Mucosa of gallbladder (tissue), 1 donor: ENCODE results near the gene KPNB1. TPM values are rescaled to one million over a fixed set of nuclear protein-coding genes. Genes with fewer than 3 reads are reported as not detected.

ENCODE experiments used
- DNase-seq: peaks from one replicate; pipeline ENCODE4 v3.0.0-alpha.2; 2020; ENCODE audit warnings: low spot score
- total RNA-seq: library from RNA; stranded (reverse); gene quantifications from one replicate; pipeline ENCODE4 v1.2.1, GENCODE V29; 2021
- donor health status: DM: no; HTN: no; CAD: no.

Gene KPNB1
- total RNA-seq, 1 donor from 2014 or later, result 207 TPM

DNA sequence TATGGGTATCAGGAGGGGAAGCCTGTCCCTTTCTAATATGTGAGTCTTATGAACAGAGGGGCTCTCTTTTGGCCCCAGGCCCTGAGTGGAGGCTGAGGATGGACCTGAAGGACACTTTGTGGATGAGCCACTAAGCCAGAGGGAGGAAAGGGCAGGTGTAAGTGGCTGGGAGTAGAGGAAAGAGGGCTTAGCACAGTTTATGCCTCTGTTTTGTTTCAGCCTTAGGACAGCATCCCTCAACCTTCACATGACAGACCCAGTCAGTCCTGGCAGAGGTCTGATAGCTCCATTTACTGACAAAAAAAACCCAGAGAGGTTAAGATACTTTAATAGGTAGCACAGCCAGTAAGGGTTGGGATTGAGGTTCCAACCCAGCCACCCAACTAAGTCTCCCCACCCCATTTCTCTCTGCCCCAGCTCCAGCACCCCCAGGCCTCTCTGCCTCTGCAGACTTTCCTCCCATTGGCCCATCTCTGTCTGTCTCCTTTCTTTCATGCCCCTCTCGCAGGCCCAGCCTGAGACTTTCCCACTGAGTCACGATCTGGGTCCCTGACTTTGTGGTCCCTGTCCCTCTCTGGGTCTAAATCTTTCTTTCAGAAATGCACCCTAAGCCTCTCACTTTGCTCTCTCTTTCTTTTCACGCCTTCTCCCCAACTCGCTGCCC lies 78.6 kb downstream of the KPNB1 start:
- no peak for DNase-seq

DNA sequence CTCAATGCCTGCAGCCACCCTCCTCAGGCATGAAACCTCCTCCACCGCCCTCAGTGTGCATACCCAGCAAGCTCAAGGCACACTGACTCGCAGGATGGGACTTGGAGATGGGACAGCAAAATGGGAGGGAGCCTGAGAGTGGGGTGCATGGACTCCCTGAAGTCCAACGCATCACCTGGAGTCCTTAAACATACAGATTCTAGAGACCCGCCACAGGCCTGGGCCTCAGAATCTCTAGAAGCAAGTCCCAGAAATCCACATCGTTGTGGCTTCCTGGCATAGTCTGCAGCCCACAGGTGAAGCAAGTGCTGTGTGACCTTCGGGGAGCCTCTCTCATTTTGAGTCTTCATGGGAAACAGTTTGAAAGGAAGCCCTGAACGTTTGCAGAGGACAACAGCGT lies 79.8 kb downstream of the KPNB1 start:
- no peak for DNase-seq

DNA sequence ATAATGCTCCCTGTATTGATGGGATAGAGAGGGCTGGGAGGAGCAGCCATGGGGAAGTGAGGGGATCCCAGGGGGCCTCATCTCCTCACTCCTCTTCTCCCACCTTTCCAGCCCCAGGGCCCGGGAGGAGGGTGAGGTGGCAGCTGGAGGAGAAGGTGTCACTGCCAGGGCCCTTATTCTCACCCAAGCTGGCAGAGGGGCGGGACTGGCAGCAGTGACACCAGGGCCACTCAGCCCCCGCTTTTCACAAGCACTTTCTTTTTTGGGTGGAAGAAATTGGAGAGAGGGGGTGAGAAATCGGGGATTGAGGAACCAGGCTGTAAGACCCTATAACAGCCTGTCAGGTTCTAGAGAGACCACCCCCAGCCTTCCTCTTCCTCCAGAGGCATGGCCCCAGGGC lies 81.0 kb downstream of the KPNB1 start:
- DNase-seq, result no peak

DNA sequence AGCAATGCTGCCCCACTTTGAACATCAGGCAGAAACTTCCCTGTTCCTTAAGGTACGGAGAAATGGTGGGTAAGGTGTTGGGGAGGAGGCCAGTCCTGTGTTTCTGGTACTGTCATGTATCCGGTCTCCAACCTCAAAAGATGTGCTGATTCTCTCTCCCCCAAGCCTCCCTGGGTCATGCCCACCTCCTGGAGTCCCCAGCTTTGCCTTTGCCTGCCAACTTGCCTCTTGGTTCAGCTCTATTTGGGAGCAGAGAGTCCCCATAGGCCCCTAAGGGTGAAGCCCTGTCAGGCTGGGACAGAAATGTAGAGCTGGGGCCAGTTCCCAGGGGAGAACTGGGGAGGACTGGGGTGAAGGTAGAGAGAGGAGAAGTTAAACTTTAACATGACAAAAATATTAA lies 81.7 kb downstream of the KPNB1 start:
- DNase-seq, result no peak

DNA sequence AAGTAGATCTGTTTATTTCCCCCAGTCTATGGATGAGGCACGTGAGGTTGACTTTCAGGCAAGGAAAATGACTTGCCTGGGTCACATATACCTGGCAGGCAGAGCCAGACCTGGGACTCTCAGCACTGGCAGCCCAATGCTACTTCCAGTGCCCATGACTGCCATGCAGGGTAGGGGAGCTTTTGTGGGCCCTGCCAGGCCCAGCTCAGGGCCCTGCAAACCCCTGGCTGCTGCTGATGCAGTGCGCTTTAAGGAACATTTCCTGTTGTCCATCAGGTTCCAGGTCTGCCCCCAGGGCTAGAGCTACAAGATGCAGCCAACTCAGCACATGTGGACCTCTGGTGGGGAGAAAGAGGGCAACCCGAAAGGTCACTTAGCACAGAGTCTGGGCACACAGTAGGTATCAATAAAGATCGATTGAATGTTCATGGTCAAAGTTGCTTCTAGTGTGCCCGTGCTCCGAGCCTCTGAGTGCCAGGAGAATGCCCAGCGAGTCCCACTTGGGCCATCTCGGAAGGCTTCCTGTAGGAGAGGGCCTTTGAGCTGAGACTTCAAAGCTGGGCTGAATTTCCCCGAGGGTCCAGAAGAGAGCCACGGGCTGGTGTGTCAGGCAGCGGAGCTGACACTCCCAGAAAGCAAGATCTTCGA lies 82.8 kb downstream of the KPNB1 start:
- no peak for DNase-seq

DNA sequence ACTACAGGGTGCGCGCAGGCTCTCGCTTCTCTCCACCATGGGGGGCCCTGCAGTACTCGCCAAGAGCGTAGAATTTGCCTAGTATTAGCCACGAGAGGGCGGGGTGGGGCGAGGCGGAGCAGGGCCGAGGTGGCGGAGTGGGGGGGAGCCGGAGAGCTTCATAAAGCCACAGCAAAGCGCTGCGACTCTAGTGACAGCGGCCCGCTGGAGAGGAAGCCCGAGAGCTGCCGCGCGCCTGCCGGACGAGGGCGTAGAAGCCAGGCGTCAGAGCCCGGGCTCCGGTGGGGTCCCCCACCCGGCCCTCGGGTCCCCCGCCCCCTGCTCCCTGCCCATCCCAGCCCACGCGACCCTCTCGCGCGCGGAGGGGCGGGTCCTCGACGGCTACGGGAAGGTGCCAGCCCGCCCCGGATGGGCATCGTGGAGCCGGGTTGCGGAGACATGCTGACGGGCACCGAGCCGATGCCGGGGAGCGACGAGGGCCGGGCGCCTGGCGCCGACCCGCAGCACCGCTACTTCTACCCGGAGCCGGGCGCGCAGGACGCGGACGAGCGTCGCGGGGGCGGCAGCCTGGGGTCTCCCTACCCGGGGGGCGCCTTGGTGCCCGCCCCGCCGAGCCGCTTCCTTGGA lies 83.4 kb downstream of the KPNB1 start, which contains the start of gene TBX21:
Gene TBX21, plus strand, starts transcription at position 190 of the 627 bp plus-strand sequence. Its CDS starts 219 bp downstream, at position 409.
- peak; percentile 70 for DNase-seq

DNA sequence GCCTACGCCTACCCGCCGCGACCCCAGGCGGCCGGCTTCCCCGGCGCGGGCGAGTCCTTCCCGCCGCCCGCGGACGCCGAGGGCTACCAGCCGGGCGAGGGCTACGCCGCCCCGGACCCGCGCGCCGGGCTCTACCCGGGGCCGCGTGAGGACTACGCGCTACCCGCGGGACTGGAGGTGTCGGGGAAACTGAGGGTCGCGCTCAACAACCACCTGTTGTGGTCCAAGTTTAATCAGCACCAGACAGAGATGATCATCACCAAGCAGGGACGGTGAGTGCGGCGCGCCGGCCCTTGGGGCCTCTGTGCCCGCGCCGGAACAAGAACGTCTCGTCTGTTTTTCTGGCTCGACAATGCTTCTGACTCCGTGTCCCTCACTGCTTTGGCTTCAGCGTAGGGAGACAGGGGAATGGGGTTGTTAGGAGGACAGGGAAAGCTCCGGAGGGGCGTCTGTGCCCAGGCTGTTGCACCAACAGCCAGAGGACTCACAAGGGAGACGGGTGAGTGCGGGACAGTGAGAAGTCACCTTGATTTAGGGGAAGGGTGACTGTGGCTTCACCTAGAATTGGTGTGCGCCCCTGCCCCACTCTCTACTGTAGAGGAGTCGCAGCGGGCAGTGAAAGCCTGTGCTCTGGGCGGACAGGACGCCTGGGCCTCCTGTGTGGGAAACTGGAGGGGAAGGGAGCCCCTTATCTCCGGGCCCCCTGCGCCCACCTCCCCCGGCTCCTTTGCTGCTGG lies 84.1 kb downstream of the KPNB1 start:
- DNase-seq, result no peak

DNA sequence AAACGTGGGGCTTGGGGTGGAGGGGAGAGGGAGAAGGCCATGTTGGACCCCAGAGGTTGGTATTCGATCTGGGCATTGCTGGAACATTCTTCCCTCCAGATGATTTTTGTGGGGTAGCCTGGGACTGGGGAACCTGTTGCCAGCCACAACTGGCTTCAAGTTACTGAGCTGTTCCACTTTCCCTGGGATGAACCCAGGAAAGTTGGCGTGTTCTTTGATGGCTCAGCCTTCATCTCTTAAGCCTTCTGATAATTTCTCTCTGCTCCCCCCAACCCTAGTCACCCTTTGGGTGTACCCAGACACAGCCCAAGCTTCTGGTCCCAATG lies 85.4 kb downstream of the KPNB1 start:
- no peak for DNase-seq

Other genes with a start within 250 kb of the KPNB1 start
- 117 TPM for gene NPEPPS, start 118.8 kb upstream of the KPNB1 start, total RNA-seq
- 9.2 TPM for gene TBKBP1, start 44.2 kb downstream of the KPNB1 start, total RNA-seq
- gene TBX21, start 83.3 kb downstream of the KPNB1 start, total RNA-seq, result 1.8 TPM
- gene OSBPL7, start 171.9 kb downstream of the KPNB1 start, total RNA-seq, result 39.3 TPM
- gene MRPL10, start 181.6 kb downstream of the KPNB1 start, total RNA-seq, result 38.9 TPM
- 1.1 TPM for gene LRRC46, start 181.8 kb downstream of the KPNB1 start, total RNA-seq
- 35.4 TPM for gene SCRN2, start 191.4 kb downstream of the KPNB1 start, total RNA-seq
- gene SP6, start 201.2 kb downstream of the KPNB1 start, total RNA-seq, result 0.14 TPM
- 17.4 TPM for gene SP2, start 246.3 kb downstream of the KPNB1 start, total RNA-seq